Upper lobe of right lung (tissue), 1 donor: ENCODE results near the gene TFB1M. TPM values are rescaled to one million over a fixed set of nuclear protein-coding genes. Genes with fewer than 3 reads are reported as not detected.
"Not testable (repeated sequence)": the region's sequence is repeated elsewhere in the genome, so short reads cannot be mapped to it uniquely, and the experiment has no call there.

Source experiments
- ATAC-seq: fragments of 200-7000 bp; cut with Tn5 transposase; one replicate; pipeline ENCODE4 v1.9.1; 2020; ENCODE audit warnings: mild to moderate bottlenecking, moderate library complexity
- DNase-seq: peaks from one replicate; pipeline ENCODE4 v3.0.0-alpha.2; 2020
- H3K27ac ChIP-seq: fragments of 200-600 bp; one replicate; pipeline ENCODE4 v1.8.0; 2022
- H3K27me3 ChIP-seq: fragments of 200-600 bp; one replicate; pipeline ENCODE4 v1.8.0; 2022; ENCODE audit warnings: mild to moderate bottlenecking
- H3K36me3 ChIP-seq: fragments of 200-600 bp; one replicate; pipeline ENCODE4 v1.8.0; 2022
- H3K4me1 ChIP-seq: fragments of 200-600 bp; one replicate; pipeline ENCODE4 v1.8.0; 2022
- H3K4me3 ChIP-seq: fragments of 200-600 bp; one replicate; pipeline ENCODE4 v1.8.0; 2022; ENCODE audit warnings: mild to moderate bottlenecking
- H3K9me3 ChIP-seq: fragments of 200-600 bp; one replicate; pipeline ENCODE4 v1.8.0; 2022
- intact Hi-C: fragments of 100-400 bp; cut with DNase I; formaldehyde crosslinking; loops from one replicate; pipeline ENCODE4 v1.11.0; 2022
- total RNA-seq: library from RNA; stranded (reverse); fragmentation: NEBNext Ultra II Directional; extraction: Animal tissue kit (Norgen Biotek cat#: 25700); gene quantifications from one replicate; pipeline ENCODE4 v1.2.1, GENCODE V29; 2021
- TF ChIP-seq, protein P1 (sequence below): fragments of 200-600 bp; IDR thresholded peaks from one replicate; pipeline ENCODE4 v1.8.0; 2022; ENCODE audit warnings: antibody characterized with exemption
- donor health status: DM: no; HTN: yes; CAD: no; lungs with severe emphysema.

TFB1M gene
- total RNA-seq, 1 donor from 2014 or later: 18.6 TPM

DNA sequence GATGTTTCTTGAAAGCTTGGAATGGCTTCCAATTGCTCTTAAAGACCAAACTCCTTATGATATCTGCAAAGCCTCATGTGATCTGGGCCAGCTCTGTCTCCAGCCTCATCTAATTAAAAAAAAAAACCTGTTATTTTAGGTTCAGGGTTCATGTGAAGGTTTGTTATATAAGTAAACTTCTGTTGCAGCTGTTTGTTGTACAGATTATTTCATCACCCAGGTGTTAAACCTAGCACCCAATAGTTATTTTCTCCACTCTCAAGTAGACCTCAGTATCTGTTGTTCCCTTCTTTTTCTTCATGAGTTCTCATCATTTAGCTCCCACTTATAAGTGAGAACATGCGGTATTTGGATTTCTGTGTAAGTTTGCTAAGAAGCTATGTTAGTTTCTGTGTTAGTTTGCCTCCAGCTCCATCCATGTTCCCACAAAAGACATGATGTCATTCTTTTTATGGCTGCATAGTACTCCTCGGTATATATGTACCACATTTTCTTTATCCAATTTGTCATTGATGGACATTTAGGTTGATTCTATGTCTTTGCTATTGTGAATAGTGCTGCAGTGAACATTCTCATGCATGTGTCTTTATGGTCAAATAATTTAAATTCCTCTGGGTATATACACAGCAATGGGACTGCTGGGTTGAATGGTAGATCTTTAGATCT is 30.2 kb upstream of the TFB1M start:
- intact Hi-C loops: no loop called here
- H3K36me3 ChIP-seq: no peaks in the 10 kb centered on the region
- TF ChIP-seq, protein P1, sequence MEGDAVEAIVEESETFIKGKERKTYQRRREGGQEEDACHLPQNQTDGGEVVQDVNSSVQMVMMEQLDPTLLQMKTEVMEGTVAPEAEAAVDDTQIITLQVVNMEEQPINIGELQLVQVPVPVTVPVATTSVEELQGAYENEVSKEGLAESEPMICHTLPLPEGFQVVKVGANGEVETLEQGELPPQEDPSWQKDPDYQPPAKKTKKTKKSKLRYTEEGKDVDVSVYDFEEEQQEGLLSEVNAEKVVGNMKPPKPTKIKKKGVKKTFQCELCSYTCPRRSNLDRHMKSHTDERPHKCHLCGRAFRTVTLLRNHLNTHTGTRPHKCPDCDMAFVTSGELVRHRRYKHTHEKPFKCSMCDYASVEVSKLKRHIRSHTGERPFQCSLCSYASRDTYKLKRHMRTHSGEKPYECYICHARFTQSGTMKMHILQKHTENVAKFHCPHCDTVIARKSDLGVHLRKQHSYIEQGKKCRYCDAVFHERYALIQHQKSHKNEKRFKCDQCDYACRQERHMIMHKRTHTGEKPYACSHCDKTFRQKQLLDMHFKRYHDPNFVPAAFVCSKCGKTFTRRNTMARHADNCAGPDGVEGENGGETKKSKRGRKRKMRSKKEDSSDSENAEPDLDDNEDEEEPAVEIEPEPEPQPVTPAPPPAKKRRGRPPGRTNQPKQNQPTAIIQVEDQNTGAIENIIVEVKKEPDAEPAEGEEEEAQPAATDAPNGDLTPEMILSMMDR: no peak
- ATAC-seq (no peak), DNase-seq (no peak)
- no peaks in the 10 kb centered on the region for H3K9me3 ChIP-seq
- H3K27me3 ChIP-seq: no peaks in the 10 kb centered on the region
- no peak overlapping the region for H3K27ac ChIP-seq
- no peak overlapping the region for H3K4me3 ChIP-seq
- H3K4me1 ChIP-seq: no peaks in the 10 kb centered on the region

DNA sequence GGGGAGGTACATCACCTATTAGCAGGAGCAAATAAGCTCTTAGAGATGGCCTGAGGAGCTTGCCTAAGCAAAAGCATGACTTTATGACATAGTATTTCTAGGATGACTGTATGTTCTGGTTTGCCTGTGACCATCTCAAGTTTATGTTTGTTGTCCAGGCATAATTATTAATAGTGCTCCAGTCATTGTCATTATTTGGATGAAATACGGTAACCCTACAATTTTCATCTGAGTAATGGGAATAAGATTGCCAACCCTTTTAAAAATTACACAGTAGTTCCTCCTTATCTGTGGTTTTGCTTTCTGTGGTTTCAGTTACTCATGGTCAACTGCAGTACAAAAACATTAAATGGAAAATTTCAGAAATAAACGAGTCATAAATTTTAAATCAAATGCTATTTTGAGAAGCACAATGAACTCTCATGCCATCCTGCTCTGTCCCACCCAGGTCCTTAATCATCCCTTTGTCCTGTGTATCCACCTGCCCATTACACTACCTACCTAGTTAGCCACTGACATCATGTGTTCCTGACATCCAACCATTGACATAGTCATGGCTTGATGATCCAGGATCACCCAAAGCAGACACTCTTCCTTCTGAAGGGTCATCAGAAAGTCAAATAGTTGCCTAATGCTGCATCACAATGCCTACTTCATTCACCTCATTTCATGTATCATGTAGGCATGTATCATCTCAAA is 27.0 kb upstream of the TFB1M start:
- Histone ChIP-seq H3K4me1 (no peaks in the 10 kb centered on the region), H3K4me3 (no peak overlapping the region), H3K27ac (no peak overlapping the region), H3K9me3 (no peaks in the 10 kb centered on the region), H3K36me3 (no peaks in the 10 kb centered on the region), H3K27me3 (no peaks in the 10 kb centered on the region)
- DNase-seq (no peak), ATAC-seq (no peak)
- TF ChIP-seq, protein P1: no peak
- intact Hi-C loops: no loop called here

GRCh38 chr6:155340464-155341129 is 26.3 kb upstream of the TFB1M start:
- ATAC-seq (no peak), DNase-seq (no peak)
- intact Hi-C loops: no loop called here
- TF ChIP-seq, protein P1: no peak
- no peaks in the 10 kb centered on the region for H3K4me1 ChIP-seq
- no peaks in the 10 kb centered on the region for H3K36me3 ChIP-seq
- no peaks in the 10 kb centered on the region for H3K27me3 ChIP-seq
- no peak overlapping the region for H3K4me3 ChIP-seq
- H3K27ac ChIP-seq: no peak overlapping the region
- H3K9me3 ChIP-seq: no peaks in the 10 kb centered on the region

DNA sequence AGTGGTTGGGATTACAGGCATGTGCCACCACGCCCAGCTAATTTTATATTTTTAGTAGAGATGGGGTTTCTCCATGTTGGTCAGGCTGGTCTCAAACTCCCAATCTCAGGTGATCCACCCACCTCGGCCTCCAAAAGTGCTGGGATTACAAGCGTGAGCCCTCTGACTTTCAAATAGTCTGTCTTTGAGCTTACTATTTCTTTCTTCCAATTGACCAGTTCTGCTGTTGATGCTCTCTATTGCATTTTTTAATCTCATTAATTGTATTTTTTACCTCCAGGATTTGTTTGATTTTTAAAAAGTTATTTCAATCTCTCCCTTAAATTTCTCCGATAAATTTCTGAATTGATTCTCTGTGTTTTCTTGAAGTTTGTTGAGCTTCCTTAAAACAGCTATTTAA is 25.6 kb upstream of the TFB1M start:
- H3K9me3 ChIP-seq, intact Hi-C loops, H3K4me1 ChIP-seq: not testable (repeated sequence)

DNA sequence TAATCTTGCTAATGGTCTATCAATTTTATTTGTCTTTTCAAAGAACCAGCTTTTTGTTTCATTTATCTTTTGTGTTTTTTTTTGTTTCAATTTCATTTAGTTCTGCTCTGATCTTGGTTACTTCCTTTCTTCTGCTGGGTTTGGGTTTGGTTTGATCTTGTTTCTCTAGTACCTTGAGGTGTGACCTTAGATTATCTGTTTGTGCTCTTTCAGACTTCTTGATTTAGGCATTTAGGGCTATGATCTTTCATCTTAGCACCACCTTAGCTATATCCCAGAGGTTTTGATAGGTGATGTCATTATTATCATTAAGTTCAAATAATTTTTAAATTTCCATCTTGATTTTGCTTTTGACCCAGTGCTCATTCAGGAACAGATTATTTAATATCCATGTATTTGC is 24.0 kb upstream of the TFB1M start:
- H3K27me3 ChIP-seq, H3K36me3 ChIP-seq, ATAC-seq, H3K4me1 ChIP-seq, H3K27ac ChIP-seq, DNase-seq, intact Hi-C loops, H3K9me3 ChIP-seq, H3K4me3 ChIP-seq: not testable (repeated sequence)

More for the DNA sequence above, 25.6 kb upstream of the TFB1M start:
- H3K27me3 ChIP-seq, ATAC-seq, H3K4me3 ChIP-seq, H3K36me3 ChIP-seq, H3K27ac ChIP-seq, DNase-seq: not testable (repeated sequence)

DNA sequence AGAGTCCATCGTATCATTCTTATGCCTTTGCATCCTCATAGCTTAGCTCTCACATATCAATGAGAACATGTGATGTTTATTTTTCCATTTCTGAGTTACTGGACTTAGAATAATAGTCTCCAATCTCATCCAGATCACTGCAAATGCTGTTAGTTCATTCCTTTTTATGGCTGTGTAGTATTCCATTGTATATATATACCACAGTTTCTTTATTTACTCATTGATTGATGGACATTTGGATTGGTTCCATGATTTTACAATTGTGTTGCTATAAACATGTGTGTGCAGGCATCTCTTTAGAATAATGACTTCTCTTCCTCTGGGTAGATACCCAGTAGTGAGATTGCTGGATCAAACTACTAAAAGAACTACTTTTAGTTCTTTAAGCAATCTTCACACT is 21.0 kb upstream of the TFB1M start:
- intact Hi-C loops: no loop called here
- no peaks in the 10 kb centered on the region for H3K27me3 ChIP-seq
- ATAC-seq (no peak), DNase-seq (no peak)
- TF ChIP-seq, protein P1: no peak
- no peaks in the 10 kb centered on the region for H3K36me3 ChIP-seq
- H3K27ac ChIP-seq: no peak overlapping the region
- H3K4me1 ChIP-seq: no peaks in the 10 kb centered on the region
- H3K4me3 ChIP-seq: no peak overlapping the region
- no peaks in the 10 kb centered on the region for H3K9me3 ChIP-seq

- H3K27me3 ChIP-seq, H3K4me3 ChIP-seq, intact Hi-C loops, H3K27ac ChIP-seq, DNase-seq, ATAC-seq, H3K9me3 ChIP-seq, H3K36me3 ChIP-seq, H3K4me1 ChIP-seq: not testable (repeated sequence)
These were observed 19.8 kb upstream of the TFB1M start for GRCh38 chr6:155334073-155334472.
